IPS-15b (cell line): ENCODE measurements around the gene GTF2A2.
"Not testable (repeated sequence)": the region's sequence is repeated elsewhere in the genome, so short reads cannot be mapped to it uniquely, and the experiment has no call there.

ENCODE experiments used
- H3K27me3 ChIP-seq: one replicate; pipeline ENCODE4 v1.6.1; 2013; ENCODE audit warnings: low read length; ENCODE audit not compliant: control insufficient read depth, insufficient read depth
- H3K36me3 ChIP-seq: one replicate; pipeline ENCODE4 v1.6.1; 2013; ENCODE audit warnings: low read length; ENCODE audit not compliant: control insufficient read depth, insufficient read depth
- H3K4me1 ChIP-seq: one replicate; pipeline ENCODE4 v1.6.1; 2013; ENCODE audit warnings: mild to moderate bottlenecking, low read length; ENCODE audit not compliant: control insufficient read depth, insufficient read depth
- H3K4me3 ChIP-seq: one replicate; pipeline ENCODE4 v1.5.1; 2013; ENCODE audit warnings: low read depth, low read length
- H3K9ac ChIP-seq: one replicate; pipeline ENCODE4 v1.6.1; 2013; ENCODE audit warnings: low read depth, mild to moderate bottlenecking, low read length
- H3K9me3 ChIP-seq: one replicate; pipeline ENCODE4 v1.6.1; 2013; ENCODE audit warnings: mild to moderate bottlenecking, low read length; ENCODE audit not compliant: control insufficient read depth, insufficient read depth

The GTF2A2 gene, protein sequence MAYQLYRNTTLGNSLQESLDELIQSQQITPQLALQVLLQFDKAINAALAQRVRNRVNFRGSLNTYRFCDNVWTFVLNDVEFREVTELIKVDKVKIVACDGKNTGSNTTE

GRCh38 chr15:59656897-59657634 lies at the start of gene GTF2A2:
TSS of gene GTF2A2 (minus strand) at chr15:59657515. CDS start at chr15:59652277, 5,238 bp downstream.
- Histone ChIP-seq H3K36me3 (peaks cover 2% of the 10 kb centered on the region), H3K9ac (peak within 1 kb of the TSS; percentile 87)

DNA sequence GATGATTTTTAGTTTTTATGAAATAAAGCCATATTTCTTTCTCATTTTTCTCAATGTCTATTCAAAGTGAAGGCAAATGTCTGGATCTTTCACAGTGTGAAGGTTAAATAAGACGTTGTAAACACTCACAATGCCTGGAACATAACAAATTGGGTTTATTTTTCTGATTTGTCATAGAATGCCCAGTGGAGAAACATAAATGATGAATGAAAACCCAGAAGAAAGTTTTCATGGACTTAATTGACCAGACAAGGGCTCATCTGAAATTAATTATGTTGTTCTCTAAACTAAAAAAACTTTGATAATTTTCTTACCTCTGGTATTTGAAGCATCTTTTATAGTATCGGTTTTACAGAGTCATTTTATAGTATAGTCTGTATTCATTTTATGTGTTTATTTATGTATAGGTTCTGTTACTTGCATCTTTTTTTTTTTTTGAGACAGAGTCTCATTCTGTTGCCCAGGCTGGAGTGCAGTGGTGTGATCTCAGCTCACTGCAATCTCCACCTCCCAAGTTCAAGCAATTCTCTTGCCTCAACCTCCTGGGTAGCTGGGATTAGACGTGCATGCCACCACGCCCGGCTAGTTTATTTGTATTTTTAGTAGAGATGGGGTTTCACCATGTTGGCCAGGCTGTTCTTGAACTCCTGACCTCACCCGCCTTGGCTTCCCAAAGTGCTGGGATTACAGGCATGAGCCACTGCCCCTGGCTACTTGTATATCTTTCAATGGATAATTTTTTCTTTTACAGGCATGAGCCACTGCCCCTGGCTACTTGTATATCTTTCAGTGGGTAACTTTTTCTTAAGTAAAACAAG lies 46.9 kb upstream of the GTF2A2 start:
- Histone ChIP-seq H3K4me1 (no peaks in the 10 kb centered on the region), H3K36me3 (no peaks in the 10 kb centered on the region), H3K4me3 (no peak overlapping the region), H3K9ac (no peak overlapping the region), H3K27me3 (no peaks in the 10 kb centered on the region), H3K9me3 (no peaks in the 10 kb centered on the region)

More at GRCh38 chr15:59656897-59657634, at the start of gene GTF2A2:
- Histone ChIP-seq H3K4me1 (peaks cover 3% of the 10 kb centered on the region), H3K4me3 (peak within 1 kb of the TSS; percentile 79), H3K27me3 (no peaks in the 10 kb centered on the region), H3K9me3 (no peaks in the 10 kb centered on the region)

- no peaks in the 10 kb centered on the region for H3K27me3 ChIP-seq
- H3K4me3 ChIP-seq: no peak overlapping the region
- no peak overlapping the region for H3K9ac ChIP-seq
- no peaks in the 10 kb centered on the region for H3K4me1 ChIP-seq
- no peaks in the 10 kb centered on the region for H3K36me3 ChIP-seq
- no peaks in the 10 kb centered on the region for H3K9me3 ChIP-seq
Measured at GRCh38 chr15:59702351-59702750, 45.0 kb upstream of the GTF2A2 start.

DNA sequence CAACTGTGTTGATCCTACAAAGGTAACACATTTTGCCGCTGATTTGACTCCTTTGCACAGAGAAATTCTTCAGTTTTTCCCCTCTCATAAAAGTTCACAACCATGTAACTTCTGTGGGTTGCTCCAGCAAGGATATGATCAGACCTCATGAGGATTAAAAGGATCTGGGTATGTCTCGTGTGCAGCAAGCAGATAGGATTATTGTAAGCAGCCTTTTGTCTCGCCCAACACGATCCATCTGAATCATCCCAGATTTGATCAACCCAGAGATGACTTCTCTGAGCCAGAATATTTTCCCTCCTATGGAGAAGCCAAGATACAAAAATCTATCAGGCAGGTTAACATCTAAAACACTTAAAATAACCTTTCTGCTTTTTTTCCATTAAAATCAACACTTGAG lies 44.6 kb upstream of the GTF2A2 start:
- Histone ChIP-seq H3K36me3 (no peaks in the 10 kb centered on the region), H3K9ac (no peak overlapping the region), H3K27me3 (no peaks in the 10 kb centered on the region), H3K4me3 (no peak overlapping the region), H3K4me1 (no peaks in the 10 kb centered on the region), H3K9me3 (no peaks in the 10 kb centered on the region)

GRCh38 chr15:59699810-59700431 lies 42.6 kb upstream of the GTF2A2 start:
- Histone ChIP-seq H3K9ac (no peak overlapping the region), H3K4me1 (no peaks in the 10 kb centered on the region), H3K36me3 (no peaks in the 10 kb centered on the region), H3K4me3 (no peak overlapping the region), H3K9me3 (no peaks in the 10 kb centered on the region), H3K27me3 (no peaks in the 10 kb centered on the region)

DNA sequence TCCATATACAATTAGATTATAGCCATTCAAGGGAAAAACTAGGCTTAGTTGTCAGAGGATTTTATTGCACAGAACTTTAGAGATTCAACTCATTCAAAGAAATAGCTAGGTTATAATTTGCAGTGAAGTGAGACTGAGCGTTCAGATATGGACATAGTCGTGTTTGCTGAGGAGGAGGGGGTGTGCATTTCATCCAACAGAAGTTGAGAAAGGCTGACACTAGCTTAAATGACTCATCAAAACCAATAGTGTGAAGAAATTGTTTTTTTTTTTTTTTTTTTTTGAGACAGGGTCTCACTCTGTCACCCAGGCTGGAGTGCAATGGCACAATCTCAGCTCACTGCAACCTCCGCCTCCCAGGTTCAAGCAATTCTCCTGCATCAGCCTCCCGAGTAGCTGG lies 40.8 kb upstream of the GTF2A2 start:
- H3K9me3 ChIP-seq, H3K4me1 ChIP-seq, H3K9ac ChIP-seq, H3K4me3 ChIP-seq, H3K36me3 ChIP-seq, H3K27me3 ChIP-seq: not testable (repeated sequence)

- H3K4me3 ChIP-seq: no peak overlapping the region
- no peaks in the 10 kb centered on the region for H3K27me3 ChIP-seq
- H3K4me1 ChIP-seq: no peaks in the 10 kb centered on the region
- H3K36me3 ChIP-seq: no peaks in the 10 kb centered on the region
- no peaks in the 10 kb centered on the region for H3K9me3 ChIP-seq
- no peak overlapping the region for H3K9ac ChIP-seq
Measured at GRCh38 chr15:59696332-59696731, 39.0 kb upstream of the GTF2A2 start.

GRCh38 chr15:59694779-59695178 lies 37.5 kb upstream of the GTF2A2 start:
- peaks cover 11% of the 10 kb centered on the region for H3K27me3 ChIP-seq
- no peak overlapping the region for H3K9ac ChIP-seq
- H3K9me3 ChIP-seq: no peaks in the 10 kb centered on the region
- H3K36me3 ChIP-seq: no peaks in the 10 kb centered on the region
- no peak overlapping the region for H3K4me3 ChIP-seq
- H3K4me1 ChIP-seq: peaks cover 4% of the 10 kb centered on the region

- no peak overlapping the region for H3K9ac ChIP-seq
- peaks cover 11% of the 10 kb centered on the region for H3K27me3 ChIP-seq
- peaks cover 8% of the 10 kb centered on the region for H3K4me1 ChIP-seq
- no peak overlapping the region for H3K4me3 ChIP-seq
- H3K9me3 ChIP-seq: no peaks in the 10 kb centered on the region
- no peaks in the 10 kb centered on the region for H3K36me3 ChIP-seq
Measured at GRCh38 chr15:59691194-59691805, 34.0 kb upstream of the GTF2A2 start.

DNA sequence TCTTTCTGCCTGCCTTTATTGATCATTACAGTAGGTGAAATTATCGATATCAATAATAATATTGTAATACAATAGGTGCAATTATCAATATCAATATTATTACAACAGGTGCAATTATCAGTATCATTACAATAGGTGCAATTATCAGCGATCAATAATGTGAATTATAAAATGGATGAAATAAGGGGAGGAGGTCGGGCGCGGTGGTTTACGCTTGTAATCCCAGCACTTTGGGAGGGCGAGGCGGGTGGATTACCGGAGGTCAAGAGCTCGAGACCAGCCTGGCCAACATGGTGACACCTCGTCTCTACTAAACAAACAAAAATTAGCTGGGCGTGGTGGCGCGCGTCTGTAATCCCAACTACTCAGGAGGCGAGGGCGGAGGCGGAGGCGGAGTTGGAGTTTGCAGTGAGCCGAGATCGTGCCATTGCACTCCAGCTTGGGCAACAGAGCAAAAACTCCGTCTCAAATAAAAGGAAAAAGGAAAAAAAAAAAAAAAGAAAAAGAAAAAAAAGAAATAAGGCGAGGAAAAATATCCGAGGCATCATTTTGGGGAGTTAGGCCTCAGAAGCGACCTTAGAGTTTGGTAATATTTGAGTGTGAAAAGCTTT lies 32.4 kb upstream of the GTF2A2 start:
- Histone ChIP-seq H3K4me1 (peaks cover 8% of the 10 kb centered on the region), H3K9ac (no peak overlapping the region), H3K36me3 (no peaks in the 10 kb centered on the region), H3K27me3 (peaks cover 11% of the 10 kb centered on the region), H3K9me3 (no peaks in the 10 kb centered on the region), H3K4me3 (peak overlapping the region; percentile 90)
